ENCODE data around the gene WNT8B.

The WNT8B gene

GRCh38 chr10:100528123-100528886, 65.5 kb downstream of the WNT8B start:
- H3K4me3 ChIP-seq (ENCODE audit: low read depth, low read length): peak overlapping the region; percentile 91
- TF ChIP-seq, protein P1, sequence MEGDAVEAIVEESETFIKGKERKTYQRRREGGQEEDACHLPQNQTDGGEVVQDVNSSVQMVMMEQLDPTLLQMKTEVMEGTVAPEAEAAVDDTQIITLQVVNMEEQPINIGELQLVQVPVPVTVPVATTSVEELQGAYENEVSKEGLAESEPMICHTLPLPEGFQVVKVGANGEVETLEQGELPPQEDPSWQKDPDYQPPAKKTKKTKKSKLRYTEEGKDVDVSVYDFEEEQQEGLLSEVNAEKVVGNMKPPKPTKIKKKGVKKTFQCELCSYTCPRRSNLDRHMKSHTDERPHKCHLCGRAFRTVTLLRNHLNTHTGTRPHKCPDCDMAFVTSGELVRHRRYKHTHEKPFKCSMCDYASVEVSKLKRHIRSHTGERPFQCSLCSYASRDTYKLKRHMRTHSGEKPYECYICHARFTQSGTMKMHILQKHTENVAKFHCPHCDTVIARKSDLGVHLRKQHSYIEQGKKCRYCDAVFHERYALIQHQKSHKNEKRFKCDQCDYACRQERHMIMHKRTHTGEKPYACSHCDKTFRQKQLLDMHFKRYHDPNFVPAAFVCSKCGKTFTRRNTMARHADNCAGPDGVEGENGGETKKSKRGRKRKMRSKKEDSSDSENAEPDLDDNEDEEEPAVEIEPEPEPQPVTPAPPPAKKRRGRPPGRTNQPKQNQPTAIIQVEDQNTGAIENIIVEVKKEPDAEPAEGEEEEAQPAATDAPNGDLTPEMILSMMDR (IDR thresholded peaks at IDR 0.05; ENCODE audit: low read depth, low read length, missing control alignments): no peak
- in situ Hi-C loops (cut with HindIII; ENCODE audit: low sequenced_read_pairs): no loop called here
- DNase-seq (ENCODE audit: low read depth): no peak

GRCh38 chr10:100528921-100529474, 66.2 kb downstream of the WNT8B start:
- TF ChIP-seq, protein P1 (IDR thresholded peaks at IDR 0.05; ENCODE audit: low read depth, low read length, missing control alignments): no peak
- peak overlapping the region; percentile 91 for H3K4me3 ChIP-seq (ENCODE audit: low read depth, low read length)
- no peak for DNase-seq (ENCODE audit: low read depth)
- in situ Hi-C loops (cut with HindIII; ENCODE audit: low sequenced_read_pairs): no loop called here

GRCh38 chr10:100529475-100530298, 66.9 kb downstream of the WNT8B start, which contains the start of gene NDUFB8:
TSS of gene NDUFB8 (minus strand) at chr10:100529871. CDS start at chr10:100529851, 20 bp downstream.
- in situ Hi-C loops (cut with HindIII; ENCODE audit: low sequenced_read_pairs): no loop called here
- peak; percentile 53 for DNase-seq (ENCODE audit: low read depth)

GRCh38 chr10:100531761-100532160, 69.0 kb downstream of the WNT8B start:
- TF ChIP-seq, protein P1 (IDR thresholded peaks at IDR 0.05; ENCODE audit: low read depth, low read length, missing control alignments): no peak
- no peak for DNase-seq (ENCODE audit: low read depth)
- in situ Hi-C loops (cut with HindIII; ENCODE audit: low sequenced_read_pairs): no loop called here
- no peak overlapping the region for H3K4me3 ChIP-seq (ENCODE audit: low read depth, low read length)

More at GRCh38 chr10:100529475-100530298, 66.9 kb downstream of the WNT8B start, which contains the start of gene NDUFB8:
- peak within 1 kb of the TSS; percentile 91 for H3K4me3 ChIP-seq (ENCODE audit: low read depth, low read length)
- TF ChIP-seq, protein P1 (IDR thresholded peaks at IDR 0.05; ENCODE audit: low read depth, low read length, missing control alignments): no peak

Data from astrocyte of the cerebellum (primary cell).